ENCODE data around the gene VPS54. TPM values are rescaled to one million over a fixed set of nuclear protein-coding genes. Genes with fewer than 3 reads are reported as not detected.

The VPS54 gene
- total and polyA plus RNA-seq, 9 of the 15 experiments (the other 6 are each of a cell fraction or from before 2014, with no cell fraction given) = 4.9 to 23.2 (median 13.2) TPM

DNA sequence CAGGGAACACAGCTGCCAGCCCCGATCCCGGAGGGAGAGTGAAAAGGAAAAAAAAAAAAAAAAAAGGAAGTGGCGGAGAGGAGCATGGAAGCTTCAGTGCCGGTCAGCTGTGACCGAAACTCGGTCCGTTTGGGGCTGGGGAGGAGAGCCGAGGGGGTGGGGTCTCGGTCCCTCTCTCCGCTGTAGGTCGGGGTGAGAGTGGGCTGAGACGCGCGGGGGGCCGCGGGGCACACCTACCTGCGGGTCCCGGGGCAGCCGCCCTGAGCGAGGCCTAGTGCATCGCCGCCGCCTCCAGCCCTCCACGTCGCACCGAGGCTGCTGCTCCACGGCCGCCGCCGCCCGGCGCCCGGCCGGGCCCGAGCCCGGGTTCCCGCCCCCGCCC lies 536 bp downstream of the VPS54 start:
- ChIA-PET POLR2A (interaction anchor here (0.6 to 1.1 kb wide), 3 partner anchors 20 to 588 kb away, joined by 3 to 4 read pairs (median 3); no protein-coding TSS in a partner anchor), CTCF (ENCODE audit: low intra/inter-chr PET ratio) (no interaction called here)
- no peaks in the 10 kb centered on the region for H3K9me3 ChIP-seq (replicated peaks; ENCODE audit: control insufficient read depth, insufficient read depth, low read depth, low read length)
- peak overlapping the region; percentile 98 for H2AFZ ChIP-seq (ENCODE audit: low read depth, low read length)
- no peaks in the 10 kb centered on the region for H3K9me1 ChIP-seq (ENCODE audit: control insufficient read depth, insufficient read depth, low read length)
- intact Hi-C loops (cut with micrococcal nuclease) (loop anchor here (5.0 kb wide), 1 partner anchor 176 kb away; the partner anchor contains the start of gene UGP2), in situ Hi-C loops (cut with MboI) (no loop called here)
- whole genome bisulfite sequencing (ENCODE audit: insufficient coverage, low coverage, missing lambda C conversion rate) = 0% methylated on average over 4 of the region's 38 CpGs
- no peaks in the 10 kb centered on the region for H3K27me3 ChIP-seq (ENCODE audit: control insufficient read depth in 2 of 2, insufficient read depth in 2 of 2, low read length in 2 of 2)
- H4K20me1 ChIP-seq (replicated peaks; ENCODE audit: control insufficient read depth, insufficient read depth, low read length) = no peaks in the 10 kb centered on the region
- peak overlapping the region; percentile 72 for H3K4me2 ChIP-seq (ENCODE audit: insufficient read depth, low read length)
- peak overlapping the region; percentile 89 for H3K27ac ChIP-seq (ENCODE audit: extremely low read depth, low read depth, low read length)
- peaks cover 12 to 19% of the 10 kb centered on the region in 2 experiments for H3K4me1 ChIP-seq (replicated peaks in 1 of 2; ENCODE audit: control insufficient read depth in 2 of 2, insufficient read depth in 2 of 2, low read length in 2 of 2)
- FAIRE-seq (no peak), ATAC-seq (peak; percentile 68; the same call in 2 of the 3 replicates), DNase-seq (ENCODE audit: extremely low read depth in 1 of 4, low spot score in 3 of 4) (peak in 2 of 4 experiments; percentile 47 to 60)
- H3K9ac ChIP-seq (ENCODE audit: insufficient read depth in 1 of 2, low read depth in 2 of 2, low read length in 2 of 2) = peak overlapping the region; percentile 85 to 97
- peaks cover 60% of the 10 kb centered on the region for H3K79me2 ChIP-seq (ENCODE audit: control insufficient read depth, insufficient read depth, low read length)
- BruUV-seq (replicated peaks) = no TSS peak
- H3K4me3 ChIP-seq = peak overlapping the region; percentile 68
- no peaks in the 10 kb centered on the region for H3K36me3 ChIP-seq (ENCODE audit: control insufficient read depth, insufficient read depth, low read length)
- TF ChIP-seq ZNF175 (CRISPR knock-in tag; IDR thresholded peaks at IDR 0.05; ENCODE audit: low read depth) = peak; percentile 17; the same call in 1 of the 2 replicates
- TF ChIP-seq ZKSCAN3 (CRISPR knock-in tag; IDR thresholded peaks at IDR 0.05) = no peak
- peak; percentile 95 for TF ChIP-seq SPI1 (IDR thresholded peaks at IDR 0.05; ENCODE audit: borderline replicate concordance, low read depth, low read length)
- no peak for TF ChIP-seq COPS2 (conservative IDR thresholded peaks at IDR 0.05)
- TF ChIP-seq ZNF384 (IDR thresholded peaks at IDR 0.05; ENCODE audit: low read depth, low read length) = peak; percentile 81
- peak; percentile 38; the same call in 1 of the 2 replicates for TF ChIP-seq GABPA (tag; conservative IDR thresholded peaks at IDR 0.05; ENCODE audit: low read depth)
- 0 out of 4 replicates have a peak, but pooled peaks of 1 of the 2 experiments have one; percentile 28 for TF ChIP-seq SIN3A (IDR thresholded peaks at IDR 0.05; ENCODE audit: borderline replicate concordance in 2 of 2, control insufficient read depth in 1 of 2, low read depth in 2 of 2, low read length in 2 of 2)
- TF ChIP-seq GABPB1 (CRISPR knock-in tag; IDR thresholded peaks at IDR 0.05) = peak; percentile 45; the same call in 1 of the 2 replicates
- TF ChIP-seq SMARCA5 (IDR thresholded peaks at IDR 0.05) = no peak
- TF ChIP-seq FOSL1 (tag; conservative IDR thresholded peaks at IDR 0.05) = no peak
- TF ChIP-seq ZNF311 (CRISPR knock-in tag; IDR thresholded peaks at IDR 0.05) = no peak
- TF ChIP-seq MCM2 (IDR thresholded peaks at IDR 0.05; ENCODE audit: low read depth) = no peak
- TF ChIP-seq, protein P1, sequence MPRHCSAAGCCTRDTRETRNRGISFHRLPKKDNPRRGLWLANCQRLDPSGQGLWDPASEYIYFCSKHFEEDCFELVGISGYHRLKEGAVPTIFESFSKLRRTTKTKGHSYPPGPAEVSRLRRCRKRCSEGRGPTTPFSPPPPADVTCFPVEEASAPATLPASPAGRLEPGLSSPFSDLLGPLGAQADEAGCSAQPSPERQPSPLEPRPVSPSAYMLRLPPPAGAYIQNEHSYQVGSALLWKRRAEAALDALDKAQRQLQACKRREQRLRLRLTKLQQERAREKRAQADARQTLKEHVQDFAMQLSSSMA (CRISPR knock-in tag; IDR thresholded peaks at IDR 0.05) = no peak
- no peak for TF ChIP-seq RBFOX2 (IDR thresholded peaks at IDR 0.05; ENCODE audit: low read depth, low read length)
- TF ChIP-seq KAT8 (IDR thresholded peaks at IDR 0.05; ENCODE audit: low read depth) = no peak
- TF ChIP-seq DACH1 (IDR thresholded peaks at IDR 0.05; ENCODE audit: partially characterized antibody) = peak; percentile 18
- TF ChIP-seq NR1H2 (CRISPR knock-in tag; IDR thresholded peaks at IDR 0.05) = no peak
- TF ChIP-seq HNRNPK (IDR thresholded peaks at IDR 0.05; ENCODE audit: low read depth, low read length, poor library complexity, severe bottlenecking) = no peak
- peak; percentile 21 for TF ChIP-seq CHD1 (IDR thresholded peaks at IDR 0.05; ENCODE audit: low read length)
- no peak for TF ChIP-seq ZFX (CRISPR knock-in tag; IDR thresholded peaks at IDR 0.05)
- TF ChIP-seq SP2 (IDR thresholded peaks at IDR 0.05; ENCODE audit: extremely low read depth, low read depth, low read length, poor library complexity, severe bottlenecking) = no peak

Data from K562 (cell line).